Transverse colon (tissue), 4 donors: Measurements from ENCODE around the gene TRMT44. TPM values are rescaled to one million over a fixed set of nuclear protein-coding genes. Genes with fewer than 3 reads are reported as not detected.

Source experiments
- DNase-seq: peaks from one replicate; pipeline ENCODE4 v3.0.0-alpha.2; 2019
- H3K27ac ChIP-seq, 4 donors: fragments of 200-600 bp; sonication (generic); 2 replicates each; pipeline ENCODE4 v1.5.1; 2016 to 2018; ENCODE audit warnings: inconsistent platforms in 4 of 4
- H3K27me3 ChIP-seq: fragments of 200-600 bp; sonication (generic); 2 replicates; pipeline ENCODE4 v1.5.1; 2017; ENCODE audit warnings: inconsistent platforms
- H3K36me3 ChIP-seq, 4 donors: fragments of 200-600 bp; sonication (generic); 2 replicates each; pipeline ENCODE4 v1.5.1; 2017 to 2019; ENCODE audit warnings: inconsistent platforms in 4 of 4
- H3K4me1 ChIP-seq, 4 donors: fragments of 200-600 bp; sonication (generic); 2 replicates each; pipeline ENCODE4 v1.5.1; 2017 to 2020; ENCODE audit warnings: inconsistent platforms in 4 of 4
- H3K4me3 ChIP-seq, 4 donors: fragments of 200-600 bp; sonication (generic); 1 replicate in 1 of 4; 2 replicates in 3 of 4; pipeline versions ENCODE4 v1.5.1 to v1.6.1; 2017 to 2019; ENCODE audit warnings: inconsistent platforms in 4 of 4
- H3K9me3 ChIP-seq, 2 donors: fragments of 200-600 bp; sonication (generic); 2 replicates each; pipeline ENCODE4 v1.5.1; 2017 to 2019; ENCODE audit warnings: inconsistent platforms in 2 of 2
- CTCF ChIP-seq, 5 experiments: fragments of 200-600 bp in 3 of 5; fragments of 450-650 bp in 2 of 5; sonication (generic) in 3 of 5; IDR thresholded peaks; 1 replicate in 2 of 5; 2 replicates in 3 of 5; pipeline ENCODE4 v1.5.1; 2016 to 2017; ENCODE audit warnings: antibody characterized with exemption in 5 of 5, inconsistent platforms in 3 of 5, mild to moderate bottlenecking in 2 of 5, moderate library complexity in 1 of 5
- EP300 ChIP-seq: sonication (generic); formaldehyde crosslinking; IDR thresholded peaks from one replicate; pipeline ENCODE4 v1.6.1; 2017; ENCODE audit warnings: antibody characterized with exemption, low read depth
- POLR2A ChIP-seq: fragments of 450-650 bp; IDR thresholded peaks from one replicate; pipeline ENCODE4 v1.6.1; 2016; ENCODE audit warnings: antibody characterized with exemption, mild to moderate bottlenecking, moderate library complexity
- POLR2AphosphoS5 ChIP-seq, 3 donors: sonication (generic); formaldehyde crosslinking; IDR thresholded peaks; one replicate each; pipeline ENCODE4 v1.6.1; 2016; ENCODE audit warnings: antibody characterized with exemption in 3 of 3
- WGBS, 2 donors: methylation state at CpG; one replicate each; pipeline ENCODE4 v1.1.5; 2018; ENCODE audit warnings: low coverage in 1 of 2; 5-methylcytosine and 5-hydroxymethylcytosine counted together
- in situ Hi-C, 4 donors: fragments of 200-750 bp; cut with MboI; loops; one replicate each; pipeline versions ENCODE4 v1.15.0 to v1.15.1; 2017; ENCODE audit warnings: low sequenced_read_pairs in 3 of 4, low pct_ligation_motif_present in 1 of 4, low pct_unique_long_range_greater_than_20kb in 1 of 4
- intact Hi-C: fragments of 100-400 bp; cut with DNase I; formaldehyde crosslinking; loops from one replicate; pipeline ENCODE4 v1.15.1; 2023; ENCODE audit warnings: low total_unique reads
- total RNA-seq, 4 donors: library from RNA; depleted of rRNA; stranded (reverse); fragments of >200 nt; gene quantifications; one replicate each; pipeline ENCODE4 v1.1.0, GENCODE V29; 2016

Gene TRMT44
- total RNA-seq, 4 donors from 2014 or later = 19.1 to 190 (median 29.7) TPM

GRCh38 chr4:8442596-8443358 is 2.2 kb downstream of the TRMT44 start:
- no peak for DNase-seq
- peaks cover 15 to 45% (median 29%) of the 10 kb centered on the region in 4 donors for H3K4me1 ChIP-seq
- 77 to 86% methylated on average over 5 to 10 of the region's 10 CpGs for WGBS, 2 donors
- H3K27me3 ChIP-seq = no peaks in the 10 kb centered on the region
- in situ Hi-C loops = no loop called here
- H3K9me3 ChIP-seq = peaks cover 0 to 5% of the 10 kb centered on the region in 2 donors
- no peak overlapping the region for H3K27ac ChIP-seq
- intact Hi-C loops = no loop called here
- TF ChIP-seq EP300 (no peak), POLR2A (no peak), CTCF (IDR thresholded peaks at IDR 0.05) (no peak), POLR2AphosphoS5 (IDR thresholded peaks at IDR 0.05) (no peak)
- H3K36me3 ChIP-seq = no peaks in the 10 kb centered on the region
- H3K4me3 ChIP-seq = no peak overlapping the region

GRCh38 chr4:8443801-8444200 is 3.2 kb downstream of the TRMT44 start:
- in situ Hi-C loops (no loop called here), intact Hi-C loops (no loop called here)
- no peak overlapping the region for H3K4me3 ChIP-seq
- no peaks in the 10 kb centered on the region for H3K36me3 ChIP-seq
- TF ChIP-seq CTCF (IDR thresholded peaks at IDR 0.05) (no peak), POLR2AphosphoS5 (IDR thresholded peaks at IDR 0.05) (no peak), EP300 (no peak), POLR2A (no peak)
- WGBS, 2 donors = 82 to 90% methylated on average over 4 to 6 of the region's 6 CpGs
- no peaks in the 10 kb centered on the region for H3K27me3 ChIP-seq
- peaks cover 15 to 35% (median 27%) of the 10 kb centered on the region in 4 donors for H3K4me1 ChIP-seq
- no peak overlapping the region for H3K27ac ChIP-seq
- DNase-seq = no peak
- peaks cover 0 to 5% of the 10 kb centered on the region in 2 donors for H3K9me3 ChIP-seq

- DNase-seq = no peak
- Histone ChIP-seq H3K36me3 (peaks cover 0 to 6% (median 0%) of the 10 kb centered on the region in 4 donors), H3K4me3 (no peak overlapping the region), H3K9me3 (no peaks in the 10 kb centered on the region), H3K27ac (no peak overlapping the region), H3K4me1 (peaks cover 9 to 23% (median 19%) of the 10 kb centered on the region in 4 donors), H3K27me3 (no peaks in the 10 kb centered on the region)
- intact Hi-C loops = no loop called here
- no peak for TF ChIP-seq POLR2A
- no peak for TF ChIP-seq CTCF (IDR thresholded peaks at IDR 0.05)
- no peak for TF ChIP-seq POLR2AphosphoS5 (IDR thresholded peaks at IDR 0.05)
- no peak for TF ChIP-seq EP300
- in situ Hi-C loops = no loop called here
- WGBS, 2 donors = 88% methylated on average over 3 of the region's 3 CpGs; no CpG with 5 or more reads in 1 of the 2 donors
These were observed 5.5 kb downstream of the TRMT44 start for GRCh38 chr4:8446122-8446521.

GRCh38 chr4:8451440-8452182 is 11.0 kb downstream of the TRMT44 start:
- in situ Hi-C loops = loop anchor here in 1 of 4 donors (25.0 kb wide), 1 partner anchor 136 kb away; the partner anchor contains the start of genes CPZ and GPR78
- no peak for TF ChIP-seq POLR2AphosphoS5 (IDR thresholded peaks at IDR 0.05)
- TF ChIP-seq EP300 = no peak
- TF ChIP-seq POLR2A = no peak
- TF ChIP-seq CTCF (IDR thresholded peaks at IDR 0.05) = no peak
- no peak for DNase-seq

More at GRCh38 chr4:8451440-8452182, 11.0 kb downstream of the TRMT44 start:
- Histone ChIP-seq H3K4me3 (no peak overlapping the region), H3K9me3 (no peaks in the 10 kb centered on the region), H3K27ac (no peak overlapping the region), H3K27me3 (no peaks in the 10 kb centered on the region), H3K4me1 (no peaks in the 10 kb centered on the region), H3K36me3 (peaks cover 0 to 40% (median 17%) of the 10 kb centered on the region in 4 donors)
- intact Hi-C loops = no loop called here
- WGBS, 2 donors = 74 to 84% methylated on average over 4 to 11 of the region's 11 CpGs
